Natural killer cell (primary cell): ENCODE data around the gene DACT3. TPM values are rescaled to one million over a fixed set of nuclear protein-coding genes. Genes with fewer than 3 reads are reported as not detected.

Source experiments
- ATAC-seq, 3 donors: fragments of 150-1000 bp in 2 of 3; fragments of 200-7000 bp in 1 of 3; cut with Tn5 transposase; 1 replicate in 1 of 3; 2 replicates in 2 of 3; pipeline ENCODE4 v1.10.0; 2021; ENCODE audit warnings: mild to moderate bottlenecking in 2 of 3, moderate library complexity in 2 of 3
- DNase-seq, 2 donors: peaks; one replicate each; pipeline versions ENCODE4 v3.0.0 to v3.0.0-alpha.2; 2013 to 2021; ENCODE audit warnings: mixed read lengths in 1 of 2
- H3K27ac ChIP-seq: one replicate; pipeline ENCODE4 v1.5.1; 2013; ENCODE audit warnings: mild to moderate bottlenecking, low read length
- H3K27me3 ChIP-seq: one replicate; pipeline ENCODE4 v1.6.1; 2013; ENCODE audit warnings: low read length; ENCODE audit not compliant: control insufficient read depth, insufficient read depth
- H3K36me3 ChIP-seq: one replicate; pipeline ENCODE4 v1.6.1; 2013; ENCODE audit warnings: low read length; ENCODE audit not compliant: control insufficient read depth, insufficient read depth
- H3K4me1 ChIP-seq: one replicate; pipeline ENCODE4 v1.6.1; 2013; ENCODE audit warnings: low read length; ENCODE audit not compliant: control insufficient read depth, insufficient read depth
- H3K4me3 ChIP-seq: one replicate; pipeline ENCODE4 v1.5.1; 2013; ENCODE audit warnings: low read length
- H3K9me3 ChIP-seq: one replicate; pipeline ENCODE4 v1.6.1; 2013; ENCODE audit warnings: low read length; ENCODE audit not compliant: control insufficient read depth, insufficient read depth
- H3K27ac Mint-ChIP-seq, 2 donors: one replicate each; pipeline ENCODE4 v1.8.0; 2022; ENCODE audit warnings: mild to moderate bottlenecking in 2 of 2, mixed read lengths in 2 of 2, moderate library complexity in 1 of 2
- H3K27me3 Mint-ChIP-seq, 2 donors: one replicate each; pipeline ENCODE4 v1.8.0; 2022; ENCODE audit warnings: low read depth in 2 of 2, mixed read lengths in 2 of 2
- H3K36me3 Mint-ChIP-seq: one replicate; pipeline ENCODE4 v1.8.0; 2022; ENCODE audit warnings: mixed read lengths
- H3K4me1 Mint-ChIP-seq, 2 donors: one replicate each; pipeline ENCODE4 v1.8.0; 2022; ENCODE audit warnings: mixed read lengths in 2 of 2
- H3K4me3 Mint-ChIP-seq: one replicate; pipeline ENCODE4 v1.8.0; 2022; ENCODE audit warnings: mild to moderate bottlenecking, moderate library complexity, mixed read lengths
- H3K9me3 Mint-ChIP-seq, 2 donors: one replicate each; pipeline ENCODE4 v1.8.0; 2022; ENCODE audit warnings: mixed read lengths in 2 of 2
- WGBS: methylation state at CpG from one replicate; pipeline ENCODE4 v1.1.7; 2013; ENCODE audit warnings: missing lambda C conversion rate; ENCODE audit not compliant: insufficient coverage; 5-methylcytosine and 5-hydroxymethylcytosine counted together
- intact Hi-C: fragments of 100-400 bp; cut with micrococcal nuclease; formaldehyde crosslinking; loops from one replicate; pipeline ENCODE4 v1.14.2; 2022
- total RNA-seq, 4 donors: library from RNA; stranded (reverse); fragments of 120-200 nt in 1 of 4; gene quantifications; one replicate each; pipeline versions ENCODE4 v1.2.3 to v1.2.4, GENCODE V29; 2013 to 2022
- TF ChIP-seq, protein P1 (sequence below): fragments of 200-600 bp; IDR thresholded peaks from one replicate; pipeline ENCODE4 v1.8.0; 2022; ENCODE audit warnings: antibody characterized with exemption

The DACT3 gene
- total RNA-seq, 3 donors from 2014 or later (not counting 1 experiment from before 2014, with no cell fraction given), result 0.14 to 0.20 TPM; not detected in 1

DNA sequence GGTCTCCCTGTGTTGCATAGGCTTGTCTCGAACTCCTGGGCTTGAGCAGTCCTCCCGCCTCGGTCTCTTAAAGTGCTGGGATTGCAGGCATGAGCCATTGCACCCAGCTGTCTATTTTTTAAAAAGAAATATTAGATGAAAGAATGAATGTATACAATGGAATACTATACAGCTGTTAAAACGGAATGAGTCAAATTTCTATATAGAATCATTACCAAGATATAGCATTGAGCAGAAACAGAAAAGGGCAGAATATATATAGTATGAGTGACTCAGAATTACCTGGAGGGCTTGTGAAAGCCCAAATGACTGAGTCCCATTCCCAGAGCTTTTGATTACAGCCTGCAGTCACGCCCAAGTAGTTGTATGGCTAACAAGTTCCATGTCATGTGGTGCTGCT is 4.4 kb downstream of the DACT3 start:
- Mint-ChIP-seq H3K9me3 (no peaks in the 10 kb centered on the region), H3K4me1 (peaks cover 8 to 23% of the 10 kb centered on the region in 2 donors), H3K36me3 (no peaks in the 10 kb centered on the region), H3K27ac (no peak overlapping the region), H3K4me3 (no peak overlapping the region), H3K27me3 (peaks cover 35 to 38% of the 10 kb centered on the region in 2 donors)
- peaks cover 28% of the 10 kb centered on the region for H3K27me3 ChIP-seq
- 92% methylated on average over 4 of the region's 5 CpGs for WGBS
- H3K9me3 ChIP-seq, result no peaks in the 10 kb centered on the region
- peaks cover 21% of the 10 kb centered on the region for H3K4me1 ChIP-seq
- no peaks in the 10 kb centered on the region for H3K36me3 ChIP-seq
- H3K27ac ChIP-seq, result no peak overlapping the region
- ATAC-seq, result no peak
- TF ChIP-seq, protein P1, sequence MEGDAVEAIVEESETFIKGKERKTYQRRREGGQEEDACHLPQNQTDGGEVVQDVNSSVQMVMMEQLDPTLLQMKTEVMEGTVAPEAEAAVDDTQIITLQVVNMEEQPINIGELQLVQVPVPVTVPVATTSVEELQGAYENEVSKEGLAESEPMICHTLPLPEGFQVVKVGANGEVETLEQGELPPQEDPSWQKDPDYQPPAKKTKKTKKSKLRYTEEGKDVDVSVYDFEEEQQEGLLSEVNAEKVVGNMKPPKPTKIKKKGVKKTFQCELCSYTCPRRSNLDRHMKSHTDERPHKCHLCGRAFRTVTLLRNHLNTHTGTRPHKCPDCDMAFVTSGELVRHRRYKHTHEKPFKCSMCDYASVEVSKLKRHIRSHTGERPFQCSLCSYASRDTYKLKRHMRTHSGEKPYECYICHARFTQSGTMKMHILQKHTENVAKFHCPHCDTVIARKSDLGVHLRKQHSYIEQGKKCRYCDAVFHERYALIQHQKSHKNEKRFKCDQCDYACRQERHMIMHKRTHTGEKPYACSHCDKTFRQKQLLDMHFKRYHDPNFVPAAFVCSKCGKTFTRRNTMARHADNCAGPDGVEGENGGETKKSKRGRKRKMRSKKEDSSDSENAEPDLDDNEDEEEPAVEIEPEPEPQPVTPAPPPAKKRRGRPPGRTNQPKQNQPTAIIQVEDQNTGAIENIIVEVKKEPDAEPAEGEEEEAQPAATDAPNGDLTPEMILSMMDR, result no peak
- H3K4me3 ChIP-seq, result no peak overlapping the region
- intact Hi-C loops, result no loop called here
- DNase-seq, result no peak

DNA sequence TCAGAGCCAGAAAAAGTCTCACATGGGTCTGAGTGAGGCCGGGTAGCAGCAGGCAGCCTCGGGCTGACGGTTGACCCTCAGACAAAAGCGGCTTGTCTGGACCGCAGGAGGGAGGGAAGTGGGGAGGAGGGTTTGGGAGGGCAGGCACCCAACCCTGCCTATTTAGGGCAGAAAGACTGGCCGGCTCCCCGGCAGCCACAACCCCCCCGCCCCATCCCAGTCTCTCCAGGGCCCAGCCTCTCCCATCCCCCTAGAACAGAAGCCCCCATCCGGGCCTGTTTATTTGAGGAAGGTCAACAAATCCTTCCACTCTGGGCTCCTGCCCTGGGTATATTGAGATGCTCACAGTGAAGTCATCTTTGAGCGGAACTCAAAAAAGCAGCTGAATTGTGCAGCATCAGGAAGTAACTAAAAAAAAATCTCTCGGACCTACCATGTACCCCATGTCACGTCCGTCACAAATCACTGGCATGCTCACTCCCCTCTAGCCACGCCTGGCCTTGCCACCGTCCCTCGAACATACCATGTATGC is 6.3 kb downstream of the DACT3 start:
- no peak overlapping the region for H3K4me3 Mint-ChIP-seq
- H3K4me1 Mint-ChIP-seq, result peaks cover 3 to 10% of the 10 kb centered on the region in 2 donors
- DNase-seq (no peak), ATAC-seq (no peak)
- Histone ChIP-seq H3K9me3 (no peaks in the 10 kb centered on the region), H3K4me1 (peaks cover 6% of the 10 kb centered on the region), H3K27ac (no peak overlapping the region), H3K4me3 (no peak overlapping the region), H3K27me3 (peaks cover 27% of the 10 kb centered on the region), H3K36me3 (no peaks in the 10 kb centered on the region)
- H3K27me3 Mint-ChIP-seq, result peaks cover 46 to 52% of the 10 kb centered on the region in 2 donors
- intact Hi-C loops, result no loop called here
- TF ChIP-seq, protein P1, result no peak
- 73% methylated on average over 15 of the region's 16 CpGs for WGBS
- no peaks in the 10 kb centered on the region for H3K36me3 Mint-ChIP-seq
- no peaks in the 10 kb centered on the region for H3K9me3 Mint-ChIP-seq
- H3K27ac Mint-ChIP-seq, result no peak overlapping the region

DNA sequence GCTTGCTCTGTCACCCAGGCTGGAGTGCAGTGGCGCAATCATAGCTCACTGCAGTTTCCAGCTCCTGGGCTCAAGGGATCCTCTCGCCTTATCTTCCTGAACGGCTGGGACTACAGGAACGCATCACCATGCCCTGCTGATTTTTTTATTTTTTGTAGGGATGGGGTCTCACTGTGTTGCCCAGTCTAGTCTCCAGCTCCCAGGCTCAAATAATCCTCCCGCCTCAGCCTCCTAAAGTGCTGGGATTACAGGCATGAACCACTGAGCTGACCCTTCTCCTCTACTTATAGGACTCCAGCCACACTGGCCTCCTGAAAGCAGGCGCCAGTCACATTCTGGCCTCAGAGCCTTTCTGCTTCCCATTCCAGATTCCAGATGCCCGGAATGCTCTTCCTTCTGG is 10.5 kb downstream of the DACT3 start:
- TF ChIP-seq, protein P1, result no peak
- no peak for DNase-seq
- Mint-ChIP-seq H3K36me3 (no peaks in the 10 kb centered on the region), H3K4me1 (peaks cover 0 to 7% of the 10 kb centered on the region in 2 donors), H3K27ac (no peak overlapping the region), H3K9me3 (no peaks in the 10 kb centered on the region), H3K27me3 (peaks cover 49 to 52% of the 10 kb centered on the region in 2 donors), H3K4me3 (no peak overlapping the region)
- no peak overlapping the region for H3K4me3 ChIP-seq
- no peak overlapping the region for H3K27ac ChIP-seq
- H3K36me3 ChIP-seq, result no peaks in the 10 kb centered on the region
- H3K27me3 ChIP-seq, result peaks cover 19% of the 10 kb centered on the region
- intact Hi-C loops, result no loop called here
- ATAC-seq, result no peak
- WGBS, result 86% methylated on average over 7 of the region's 7 CpGs
- H3K9me3 ChIP-seq, result peaks cover 5% of the 10 kb centered on the region
- no peaks in the 10 kb centered on the region for H3K4me1 ChIP-seq
